ENCODE data around the gene GNS.

GRCh38 chr12:64792128-64792527, 32.9 kb upstream of the GNS start:
- TF ChIP-seq CTCF (IDR thresholded peaks at IDR 0.05; ENCODE audit: poor library complexity, severe bottlenecking) (no peak), MXI1 (conservative IDR thresholded peaks at IDR 0.05; ENCODE audit: poor library complexity, severe bottlenecking) (no peak), RAD21 (conservative IDR thresholded peaks at IDR 0.05) (no peak), EZH2 (IDR thresholded peaks at IDR 0.05; ENCODE audit: borderline replicate concordance, insufficient read depth, low read length, poor library complexity, severe bottlenecking) (no peak)
